ENCODE measurements around the gene CLDN5.

Gene CLDN5

DNA sequence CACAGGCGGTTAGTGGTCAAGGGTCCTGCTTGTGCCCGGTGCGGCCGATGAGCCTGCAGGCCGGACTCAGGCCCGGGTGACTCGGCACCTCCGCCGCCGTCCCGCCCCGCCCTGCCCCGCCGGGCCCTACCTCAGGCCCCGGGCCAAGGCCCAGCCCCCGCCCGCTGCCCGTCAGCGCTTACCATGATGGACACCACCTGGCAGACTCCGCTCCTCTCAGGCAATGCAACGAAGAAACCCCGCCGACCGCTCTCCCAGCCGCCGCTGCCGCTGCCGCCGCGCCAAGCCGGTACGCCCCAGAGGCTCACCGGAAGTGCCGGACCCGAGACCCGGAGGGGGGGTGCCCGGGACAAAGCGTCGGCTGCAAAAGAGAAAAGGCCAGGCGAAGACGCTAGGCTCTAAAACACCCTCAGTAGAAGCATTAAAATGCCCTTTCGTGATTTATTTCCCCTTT is 45.3 kb downstream of the CLDN5 start, which contains the start of gene UFD1:
UFD1 (minus strand) TSS at position 293 of the 454 bp plus-strand sequence; CDS start at position 185, 108 bp downstream.
- DNase-seq: peak; percentile 79

DNA sequence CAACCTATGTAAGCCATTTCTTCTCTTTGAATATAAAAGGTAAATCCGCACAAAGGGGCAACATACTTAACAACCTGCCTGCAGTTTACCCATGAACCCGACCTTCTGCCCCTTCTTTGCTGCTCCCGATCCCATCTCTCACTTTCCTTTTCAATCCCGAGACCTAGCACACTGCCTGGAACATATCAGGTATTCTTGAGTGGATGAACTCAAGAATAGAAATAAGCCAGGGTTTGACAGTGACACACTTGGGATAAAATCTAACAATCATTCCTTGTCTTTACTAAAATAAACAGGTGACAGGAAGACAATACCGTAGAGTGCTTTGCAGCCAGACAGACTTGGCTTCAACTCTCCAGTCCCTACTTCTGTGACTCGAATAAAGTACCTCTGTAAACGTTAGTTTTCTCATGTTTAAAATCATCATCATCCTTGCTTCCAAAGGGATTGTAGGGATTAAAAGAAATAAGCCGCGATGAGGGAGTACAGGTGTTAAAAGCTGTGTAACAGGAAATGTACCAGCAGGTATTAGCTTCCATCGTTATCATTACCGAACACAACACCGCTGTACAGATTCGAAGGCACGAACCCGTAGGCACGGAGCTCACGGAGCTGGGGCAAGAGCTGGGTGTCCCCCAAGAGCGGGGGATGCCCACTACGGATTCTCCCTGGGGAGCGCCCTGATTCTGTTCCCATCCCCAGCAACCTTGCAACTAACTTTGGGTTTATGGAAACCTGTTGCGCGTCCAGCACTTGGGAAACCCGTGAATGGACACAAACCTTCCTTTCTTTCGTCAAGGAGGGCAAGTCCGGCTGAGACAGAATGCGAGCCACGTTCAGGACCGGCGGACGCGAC is 45.9 kb downstream of the CLDN5 start:
- no peak for DNase-seq

DNA sequence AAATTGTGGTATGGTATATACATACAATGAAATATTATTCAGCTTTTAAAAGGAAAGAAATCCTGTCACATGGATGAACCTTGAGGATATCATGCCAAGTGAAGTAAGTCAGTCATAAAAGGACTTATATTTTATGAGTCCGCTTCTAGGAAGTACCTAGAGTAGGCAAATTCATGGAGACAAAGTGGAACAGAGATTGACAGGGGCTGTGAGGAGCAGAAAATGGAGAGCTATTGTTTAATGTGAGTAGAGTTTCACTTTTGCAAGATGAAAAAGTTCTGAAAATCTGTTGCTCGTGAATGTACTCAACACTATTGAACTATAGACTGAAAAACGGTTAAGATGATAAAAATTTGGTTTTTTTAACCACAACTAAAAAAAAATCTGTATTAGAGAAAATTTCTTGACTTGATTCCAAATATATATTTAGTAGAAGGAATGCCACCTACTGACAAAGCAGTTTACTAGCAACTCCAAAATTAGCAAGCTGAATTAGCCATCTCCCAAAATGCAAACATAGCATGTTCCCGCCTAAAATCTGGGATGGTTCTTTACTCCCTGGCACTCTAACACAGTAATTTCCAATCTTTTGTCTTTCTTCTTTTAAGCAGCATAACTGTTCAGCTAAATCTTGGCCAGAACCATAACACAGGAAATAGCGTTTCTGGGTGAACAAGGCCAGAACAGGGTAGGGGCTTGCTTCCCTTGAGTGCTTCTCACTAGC is 46.7 kb downstream of the CLDN5 start:
- peak; percentile 14 for DNase-seq

DNA sequence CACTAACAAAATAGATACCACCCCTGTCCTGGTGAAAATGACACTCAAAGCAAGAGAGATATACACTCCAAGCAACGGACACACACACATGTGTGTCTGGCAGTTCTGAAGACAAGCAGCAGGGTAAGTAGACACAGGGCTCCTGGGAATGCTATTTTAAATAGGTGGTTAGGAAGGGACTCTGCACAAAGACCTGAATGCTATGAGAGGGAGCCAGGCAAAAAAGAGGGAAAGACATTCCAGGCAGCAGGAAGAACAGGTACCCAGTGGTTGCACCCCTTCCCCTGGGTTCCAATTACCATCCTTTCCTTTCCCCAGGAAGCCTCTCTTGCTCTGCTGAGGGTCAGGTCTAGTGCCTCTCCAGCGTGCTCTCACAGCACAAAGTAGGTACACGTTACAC is 48.2 kb downstream of the CLDN5 start:
- DNase-seq: no peak

DNA sequence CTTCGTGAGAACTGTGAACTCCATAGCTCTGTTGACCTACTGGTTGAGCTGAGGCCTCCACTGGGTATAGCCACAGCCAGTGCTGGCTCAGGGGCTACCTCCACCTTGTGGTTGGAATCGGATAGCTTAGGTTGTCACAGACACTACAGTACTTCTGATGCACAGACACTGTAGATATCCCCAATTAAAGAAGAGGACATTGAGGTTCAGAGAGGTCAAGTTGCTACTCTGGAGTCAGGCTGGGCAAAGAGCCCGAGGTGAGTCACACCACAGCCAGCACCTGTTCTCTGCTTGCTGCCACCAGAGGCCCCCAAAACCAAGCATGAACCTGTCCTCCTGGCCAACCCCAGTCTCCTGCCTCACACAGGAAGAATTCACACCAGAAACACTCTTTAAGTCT is 50.6 kb downstream of the CLDN5 start:
- DNase-seq: no peak
